ENCODE results near the gene SLPI. TPM values are rescaled to one million over a fixed set of nuclear protein-coding genes. Genes with fewer than 3 reads are reported as not detected.

Gene SLPI
- total and polyA plus RNA-seq, 2 experiments from 2014 or later, result not detected

- TF ChIP-seq CTCF (conservative IDR thresholded peaks at IDR 0.05; ENCODE audit: low read depth in 2 of 2) (no peak), POLR2AphosphoS5 (IDR thresholded peaks at IDR 0.05; ENCODE audit: low read depth) (no peak), JUNB (IDR thresholded peaks at IDR 0.05; ENCODE audit: unreplicated experiment) (no peak), EZH2phosphoT487 (IDR thresholded peaks at IDR 0.05; ENCODE audit: unreplicated experiment) (no peak), EZH2 (IDR thresholded peaks at IDR 0.05; ENCODE audit: low read depth, unreplicated experiment) (no peak), ZNF331 (CRISPR knock-in tag; IDR thresholded peaks at IDR 0.05; ENCODE audit: low read depth) (no peak), ZNF462 (CRISPR knock-in tag; IDR thresholded peaks at IDR 0.05) (no peak)
Measured at GRCh38 chr20:45269754-45270270, 15.4 kb upstream of the SLPI start (continued).

- ATAC-seq, result no peak
- no peak for TF ChIP-seq NANOG (IDR thresholded peaks at IDR 0.05; ENCODE audit: borderline replicate concordance)
- no peak for TF ChIP-seq ZNF331 (CRISPR knock-in tag; IDR thresholded peaks at IDR 0.05; ENCODE audit: low read depth)
- no peak for TF ChIP-seq STAT1 (IDR thresholded peaks at IDR 0.05; ENCODE audit: unreplicated experiment)
- TF ChIP-seq REST (IDR thresholded peaks at IDR 0.05; ENCODE audit: unreplicated experiment), result no peak
- no peak for TF ChIP-seq EZH2phosphoT487 (IDR thresholded peaks at IDR 0.05; ENCODE audit: unreplicated experiment)
- no peak for TF ChIP-seq POLR2AphosphoS5 (IDR thresholded peaks at IDR 0.05; ENCODE audit: low read depth)
- TF ChIP-seq EZH2 (IDR thresholded peaks at IDR 0.05; ENCODE audit: low read depth, unreplicated experiment), result no peak
- no peak for TF ChIP-seq JUNB (IDR thresholded peaks at IDR 0.05; ENCODE audit: unreplicated experiment)
- no peak for TF ChIP-seq ZNF114 (CRISPR knock-in tag; IDR thresholded peaks at IDR 0.05)
Measured at GRCh38 chr20:45269056-45269455, 14.7 kb upstream of the SLPI start.

More at GRCh38 chr20:45269056-45269455, 14.7 kb upstream of the SLPI start:
- Histone ChIP-seq H3K4me1 (ENCODE audit: insufficient read depth) (peaks cover 6% of the 10 kb centered on the region; the same call in 1 of the 2 replicates), H2AFZ (no peak overlapping the region), H3K27me3 (ENCODE audit: insufficient read depth) (no peaks in the 10 kb centered on the region), H3K4me3 (no peak overlapping the region), H3F3A (replicated peaks; ENCODE audit: low read depth) (no peaks in the 10 kb centered on the region), H3K9me2 (ENCODE audit: insufficient read depth) (peaks cover 14% of the 10 kb centered on the region), H3K79me2 (replicated peaks; ENCODE audit: insufficient read depth) (no peaks in the 10 kb centered on the region), H3K27ac (ENCODE audit: low read depth) (no peak overlapping the region), H3K4me2 (no peak overlapping the region), H4K20me1 (replicated peaks; ENCODE audit: insufficient read depth) (no peaks in the 10 kb centered on the region), H3K36me3 (ENCODE audit: insufficient read depth) (no peaks in the 10 kb centered on the region)
- no peaks in the 10 kb centered on the region for H3K36me3 Mint-ChIP-seq (ENCODE audit: low read depth)
- H3K4me1 Mint-ChIP-seq, result peaks cover 12% of the 10 kb centered on the region; the same call in 2 of the 3 replicates
- H3K27me3 Mint-ChIP-seq (ENCODE audit: insufficient read depth, low read depth, poor library complexity), result peaks cover 5% of the 10 kb centered on the region
- H3K4me3 Mint-ChIP-seq, result no peak overlapping the region
- no peak for DNase-seq (ENCODE audit: low spot score)
- no peaks in the 10 kb centered on the region for H3K9me3 Mint-ChIP-seq
- H3K27ac Mint-ChIP-seq, result no peak overlapping the region

Data from GM23338 (cell line).